T-helper 22 cell (primary cell): ENCODE measurements around the gene HSPA13.
"Not testable (repeated sequence)": the region's sequence is repeated elsewhere in the genome, so short reads cannot be mapped to it uniquely, and the experiment has no call there.

Experiments
- DNase-seq: peaks from one replicate; pipeline ENCODE4 v3.0.0-alpha.2; 2020; ENCODE audit warnings: low read depth

Gene HSPA13, protein sequence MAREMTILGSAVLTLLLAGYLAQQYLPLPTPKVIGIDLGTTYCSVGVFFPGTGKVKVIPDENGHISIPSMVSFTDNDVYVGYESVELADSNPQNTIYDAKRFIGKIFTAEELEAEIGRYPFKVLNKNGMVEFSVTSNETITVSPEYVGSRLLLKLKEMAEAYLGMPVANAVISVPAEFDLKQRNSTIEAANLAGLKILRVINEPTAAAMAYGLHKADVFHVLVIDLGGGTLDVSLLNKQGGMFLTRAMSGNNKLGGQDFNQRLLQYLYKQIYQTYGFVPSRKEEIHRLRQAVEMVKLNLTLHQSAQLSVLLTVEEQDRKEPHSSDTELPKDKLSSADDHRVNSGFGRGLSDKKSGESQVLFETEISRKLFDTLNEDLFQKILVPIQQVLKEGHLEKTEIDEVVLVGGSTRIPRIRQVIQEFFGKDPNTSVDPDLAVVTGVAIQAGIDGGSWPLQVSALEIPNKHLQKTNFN

DNA sequence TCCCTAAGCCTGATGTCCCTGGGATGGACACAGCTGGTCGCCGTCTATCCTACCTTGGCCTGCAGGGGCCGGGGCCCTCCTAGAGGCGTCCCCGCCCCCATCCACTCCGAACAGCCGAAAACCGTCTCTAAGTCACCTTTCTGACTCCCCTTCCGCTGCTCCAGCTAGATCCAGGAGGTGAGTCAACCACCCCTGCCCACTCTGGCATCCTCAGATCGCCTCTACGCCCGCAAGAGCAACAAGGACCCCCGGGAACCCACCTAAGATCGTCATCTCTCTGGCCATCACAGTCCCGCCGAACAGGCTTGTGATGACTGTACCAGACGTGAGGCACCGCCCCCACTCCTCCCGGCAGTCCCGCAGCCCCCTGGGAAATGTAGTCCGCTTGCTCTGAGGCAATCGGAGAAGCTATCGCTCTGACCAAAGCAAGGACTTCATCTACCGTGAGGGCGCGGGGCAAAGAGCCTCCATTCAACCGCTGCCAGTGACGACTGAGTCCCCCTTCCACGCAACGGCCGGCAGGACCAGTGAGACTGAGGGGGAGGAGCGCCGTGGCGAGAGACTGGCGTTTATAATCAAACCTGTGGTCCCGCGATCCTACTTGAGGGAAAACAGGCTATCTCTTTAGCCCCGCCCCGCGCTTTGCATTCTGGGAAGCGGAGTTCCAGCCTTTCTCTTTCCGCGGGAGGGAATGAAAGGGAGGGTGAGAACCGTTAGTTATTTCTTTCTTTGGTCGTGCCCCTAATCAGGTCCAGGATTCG is at the start of gene HSPA13:
Gene HSPA13 (minus strand): TSS at position 312 of the 761 bp plus-strand sequence. CDS start 27 bp downstream, at position 285.
- peak; percentile 99 for DNase-seq

DNA sequence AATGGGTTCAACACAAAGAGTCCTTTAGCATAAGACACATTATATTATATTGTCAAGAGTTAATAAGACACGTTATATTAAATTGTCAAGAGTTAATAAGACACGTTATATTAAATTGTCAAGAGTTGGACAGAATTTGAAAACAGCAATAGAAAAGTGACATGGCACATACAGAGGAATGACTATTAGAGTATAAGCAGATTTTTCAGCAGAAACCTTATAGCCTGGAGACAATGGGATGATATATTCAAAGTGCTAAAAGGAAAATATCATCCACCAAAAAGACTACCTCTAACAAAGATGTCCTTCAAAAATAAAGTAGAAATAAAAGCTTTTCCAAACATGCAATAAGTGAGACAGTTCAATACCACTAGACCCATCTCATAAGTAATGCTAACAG is 36.0 kb upstream of the HSPA13 start:
- DNase-seq = no peak

DNA sequence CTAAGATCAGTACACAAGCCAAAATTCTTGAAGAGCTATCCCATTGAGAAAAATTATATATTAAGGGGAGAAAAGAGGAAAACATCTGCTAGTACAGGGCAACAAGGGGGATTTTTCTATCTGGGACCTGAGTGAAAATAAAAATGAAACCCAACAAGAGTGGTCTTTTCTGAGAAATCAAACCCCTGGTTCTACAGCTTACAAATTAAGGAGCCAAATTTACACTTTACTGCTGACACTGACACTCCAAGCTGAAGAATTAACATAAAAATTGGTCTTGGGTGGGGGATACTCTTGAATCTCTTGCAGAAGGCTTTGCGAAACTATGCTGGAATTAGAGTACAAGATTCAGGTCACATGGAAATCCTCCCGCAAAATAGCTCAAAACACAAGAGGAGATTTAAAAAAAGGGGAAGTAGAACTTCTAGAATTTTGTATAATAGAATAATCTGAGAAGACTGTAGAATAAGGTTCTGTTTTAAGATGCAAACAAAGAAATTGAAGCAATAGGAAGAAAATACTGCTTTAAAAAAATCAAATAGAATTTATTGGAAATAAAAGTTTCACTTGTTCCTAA is 32.1 kb upstream of the HSPA13 start:
- DNase-seq = no peak

DNA sequence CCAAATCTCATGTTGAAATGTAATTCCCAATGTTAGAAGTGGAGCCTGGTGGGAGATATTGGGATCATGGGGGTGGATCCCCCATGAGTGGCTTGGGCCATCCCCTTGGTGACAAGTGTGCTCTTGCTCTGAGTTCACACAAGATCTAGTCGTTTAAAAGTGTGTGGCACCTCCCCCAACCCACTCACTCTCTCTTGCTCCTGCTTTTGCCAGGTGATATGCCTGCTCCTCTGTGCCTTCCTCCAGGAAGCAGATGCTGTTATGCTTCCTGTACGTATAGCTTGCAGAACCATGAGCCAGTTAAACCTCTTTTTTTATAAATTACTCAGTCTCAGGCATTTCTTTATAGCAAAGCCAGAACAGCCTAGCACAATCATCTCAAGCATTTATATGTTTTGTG is 23.0 kb upstream of the HSPA13 start:
- no peak for DNase-seq

DNA sequence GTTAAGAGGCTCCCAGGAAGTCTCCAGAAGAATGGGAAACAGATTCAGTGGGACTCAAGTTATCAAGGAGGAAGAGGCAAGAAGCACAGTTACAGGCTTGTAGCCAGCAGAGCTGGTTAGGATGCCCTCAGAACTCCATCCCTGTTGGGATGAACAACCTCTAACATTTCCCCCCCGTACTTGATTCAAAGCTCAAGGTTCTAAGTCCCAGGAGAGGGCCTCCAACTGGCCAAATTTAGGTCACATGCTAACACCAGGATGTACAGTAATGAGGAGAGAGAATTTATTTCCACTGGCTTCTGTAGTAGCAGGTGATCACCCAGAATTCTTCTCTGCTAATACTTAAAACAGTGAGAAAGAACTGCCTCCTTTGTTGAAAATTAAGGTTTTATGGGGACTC is 22.3 kb upstream of the HSPA13 start:
- DNase-seq = no peak

DNA sequence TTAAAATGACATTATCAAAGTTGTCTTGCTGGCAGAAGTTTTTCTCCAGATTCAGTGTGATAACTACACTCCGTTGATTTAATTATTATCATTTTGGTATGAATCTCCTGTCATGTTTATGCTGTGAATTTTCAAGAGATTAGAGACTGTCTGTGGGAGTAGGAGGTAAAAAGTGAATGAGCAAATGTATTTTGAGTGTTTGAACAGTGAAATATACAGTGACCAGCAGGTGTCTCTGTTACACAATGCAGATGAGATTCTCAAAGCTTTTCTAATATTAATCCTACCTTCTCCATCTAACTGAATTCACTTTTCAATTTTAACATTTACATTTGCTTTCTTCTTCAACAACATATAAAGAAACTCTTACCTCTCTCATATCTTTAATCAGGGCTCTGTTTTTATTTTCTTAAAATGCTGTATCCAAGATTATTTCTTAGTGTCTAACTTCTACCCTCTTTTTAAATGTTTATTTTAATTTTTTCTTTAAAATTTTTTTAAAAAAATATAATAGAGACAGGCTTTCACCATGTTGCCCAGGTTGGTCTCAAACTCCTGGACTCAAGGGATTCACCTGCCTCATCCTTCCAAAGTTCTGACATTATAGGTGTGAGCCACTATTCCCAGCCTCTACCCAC is 20.9 kb upstream of the HSPA13 start:
- DNase-seq = no peak

DNA sequence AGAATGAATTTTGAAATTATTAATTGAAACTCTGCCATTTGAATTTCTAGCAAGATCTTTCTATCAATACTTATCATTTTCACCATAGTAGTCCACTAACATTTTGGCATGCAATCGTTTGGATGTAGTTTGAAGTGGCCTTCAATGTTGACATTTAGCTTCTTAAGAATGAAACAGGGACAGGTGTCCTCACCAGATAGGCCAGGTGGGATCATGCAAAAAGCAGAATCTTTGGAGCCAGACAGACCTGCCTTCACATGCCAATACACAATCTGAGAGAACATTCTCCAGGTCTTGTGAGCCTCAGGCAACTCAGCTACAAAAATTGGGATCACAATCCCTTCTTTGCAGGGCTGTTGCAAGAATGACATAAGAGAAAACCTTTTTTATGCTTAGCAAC is 18.3 kb upstream of the HSPA13 start:
- no peak for DNase-seq

DNA sequence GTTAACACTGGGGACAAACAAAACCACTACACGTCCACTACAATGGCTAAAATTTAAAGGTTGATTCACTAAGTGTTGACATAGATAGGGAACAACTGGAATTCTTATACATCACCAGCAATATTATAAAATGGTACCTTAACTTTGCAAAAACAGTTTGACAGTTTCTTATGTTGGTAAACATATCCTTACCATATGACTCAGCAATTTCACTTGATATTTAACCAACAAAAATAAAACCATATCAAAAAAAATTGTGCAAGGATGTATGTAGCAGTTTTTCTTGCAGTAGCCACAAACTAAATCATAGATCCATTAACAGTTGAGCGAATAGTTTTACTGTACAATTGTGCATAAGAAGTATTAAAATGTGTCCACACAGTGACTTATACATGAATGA is 5.3 kb upstream of the HSPA13 start:
- no peak for DNase-seq

DNA sequence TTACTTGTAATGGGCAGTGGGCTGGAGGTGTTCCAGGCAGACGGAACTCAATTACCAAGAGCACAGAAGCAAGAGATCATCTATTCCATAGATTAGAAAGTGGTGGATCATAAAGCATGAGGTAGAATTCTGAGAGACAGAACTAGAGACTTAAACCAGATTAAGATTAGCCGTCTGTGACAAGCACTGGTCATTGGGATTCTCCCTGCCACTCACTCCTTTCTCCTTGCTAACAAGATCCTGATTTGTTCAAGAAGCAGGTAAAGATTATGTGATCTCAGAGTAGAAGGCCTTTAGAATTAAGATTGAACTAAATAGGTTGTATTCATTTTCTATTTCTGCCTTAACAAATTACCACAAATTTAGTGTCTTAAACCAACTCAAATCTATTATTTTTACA is 1.5 kb upstream of the HSPA13 start:
- no peak for DNase-seq

DNA sequence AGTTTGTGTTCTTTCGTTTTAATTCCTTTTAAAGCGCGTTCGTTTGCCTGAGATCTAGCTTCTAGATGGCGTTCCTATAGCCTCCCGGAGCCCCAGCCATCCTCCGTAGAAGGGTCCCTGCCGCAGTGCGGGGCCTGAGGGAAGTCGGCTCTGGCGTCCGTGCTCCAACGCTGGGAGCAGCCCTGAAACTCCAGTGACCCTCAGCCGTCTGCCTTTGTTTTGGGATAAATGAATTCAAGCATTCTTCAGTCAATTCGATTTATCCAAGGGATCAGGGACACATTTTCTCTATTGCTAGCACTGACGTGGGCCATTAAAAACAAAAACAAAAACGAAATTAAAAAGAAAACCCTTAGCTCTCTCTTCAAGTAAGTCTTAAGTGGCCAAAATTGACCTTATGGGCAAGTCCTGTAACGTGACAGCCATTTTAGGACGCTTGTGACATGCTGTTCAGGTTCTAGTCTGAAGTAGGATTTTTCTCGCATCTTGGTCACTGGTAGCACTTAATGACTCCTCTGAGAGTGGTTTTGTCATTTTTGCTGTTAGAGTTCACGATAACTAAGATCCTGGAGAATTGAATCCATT is 742 bp upstream of the HSPA13 start:
- no peak for DNase-seq

DNA sequence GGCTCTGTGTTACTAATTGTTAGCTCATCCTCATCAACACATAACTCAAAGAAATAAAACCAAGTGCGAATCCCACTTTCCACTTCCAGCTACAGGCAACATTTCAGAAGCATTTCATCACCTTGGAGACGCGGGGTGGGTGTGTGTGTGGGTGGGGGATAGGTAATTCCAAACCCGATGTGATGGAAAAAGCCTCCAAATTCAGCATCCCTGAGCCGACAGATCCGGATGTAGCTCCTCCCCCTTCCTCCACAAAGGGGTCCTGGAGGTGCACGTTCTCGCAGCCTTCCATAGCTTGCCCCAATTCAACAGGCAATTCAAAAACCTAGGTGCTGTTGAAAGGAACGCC is 486 bp downstream of the HSPA13 start:
- DNase-seq = no peak

DNA sequence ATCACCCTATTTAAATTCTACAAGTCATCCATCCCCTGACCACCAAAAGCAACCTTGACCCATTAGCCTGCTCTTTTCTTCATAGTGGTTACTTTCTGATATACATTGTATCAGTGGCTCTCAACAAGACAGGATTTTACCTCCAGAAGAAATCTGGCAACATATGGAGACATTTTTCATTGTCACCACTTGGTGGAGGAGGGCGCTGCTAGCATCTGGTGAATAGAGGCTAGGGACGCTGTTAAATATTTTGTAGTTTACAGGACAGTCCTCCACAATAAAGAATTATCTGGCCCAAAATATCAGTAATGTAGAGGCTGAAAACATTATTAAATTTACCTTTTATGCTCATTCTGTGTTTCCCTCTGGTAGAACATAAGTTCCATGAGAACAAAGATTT is 6.1 kb downstream of the HSPA13 start:
- no peak for DNase-seq

DNA sequence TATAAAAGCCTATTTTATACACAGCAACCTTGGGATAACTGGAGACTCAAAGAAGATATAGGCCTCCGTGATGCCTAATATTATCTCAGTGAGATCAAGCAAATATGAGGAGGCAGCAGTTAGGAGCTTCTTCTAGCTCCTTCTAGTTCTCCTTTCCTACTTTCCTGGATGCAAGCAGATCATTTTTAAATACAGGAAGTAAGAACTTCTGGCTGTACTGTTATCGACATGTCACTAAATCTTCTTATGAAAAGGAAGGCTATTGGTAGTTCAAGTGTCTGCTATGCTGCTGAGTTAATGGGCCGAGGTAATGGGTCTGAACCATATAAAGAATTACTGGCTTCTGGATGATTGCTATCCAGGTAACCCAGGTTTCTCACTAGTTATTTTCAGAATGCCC is 15.9 kb downstream of the HSPA13 start:
- DNase-seq = no peak

DNA sequence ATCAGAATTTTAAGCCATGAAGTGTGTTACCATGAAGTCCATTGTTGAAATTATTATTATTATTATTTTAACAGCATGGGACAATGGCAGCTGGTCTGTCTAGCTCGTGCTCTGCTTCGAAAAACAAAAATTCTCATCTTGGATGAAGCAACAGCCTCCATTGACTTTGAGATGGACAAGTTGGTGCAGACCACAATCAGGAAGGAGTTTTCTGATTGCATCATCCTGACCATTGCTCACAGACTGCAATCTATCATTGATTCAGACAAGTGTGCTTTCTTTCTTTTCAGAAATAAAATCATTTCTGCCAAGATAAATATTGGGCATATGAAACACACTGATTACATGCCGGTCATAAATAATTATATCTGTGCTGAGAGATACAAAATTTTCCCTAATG is 21.0 kb downstream of the HSPA13 start:
- DNase-seq = no peak

DNA sequence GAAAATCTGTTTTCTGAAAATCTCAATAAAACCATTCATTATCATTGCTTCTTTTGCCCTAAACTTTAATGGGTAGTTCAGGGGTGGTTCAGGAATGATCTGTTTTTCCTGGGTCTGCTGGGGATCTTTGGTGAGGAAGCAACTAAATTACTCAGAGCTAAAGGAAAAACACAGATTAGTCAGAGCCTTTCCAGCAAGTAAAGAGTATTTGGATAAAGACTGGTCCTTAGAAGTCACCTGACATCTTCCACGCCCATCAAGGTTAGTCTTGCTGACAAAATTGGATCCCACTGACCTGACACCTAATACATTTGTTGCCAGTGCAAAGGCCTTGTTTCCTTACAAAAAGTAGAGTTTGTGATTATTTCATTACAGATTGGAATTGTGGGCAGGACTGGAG is 24.2 kb downstream of the HSPA13 start:
- DNase-seq = no peak

DNA sequence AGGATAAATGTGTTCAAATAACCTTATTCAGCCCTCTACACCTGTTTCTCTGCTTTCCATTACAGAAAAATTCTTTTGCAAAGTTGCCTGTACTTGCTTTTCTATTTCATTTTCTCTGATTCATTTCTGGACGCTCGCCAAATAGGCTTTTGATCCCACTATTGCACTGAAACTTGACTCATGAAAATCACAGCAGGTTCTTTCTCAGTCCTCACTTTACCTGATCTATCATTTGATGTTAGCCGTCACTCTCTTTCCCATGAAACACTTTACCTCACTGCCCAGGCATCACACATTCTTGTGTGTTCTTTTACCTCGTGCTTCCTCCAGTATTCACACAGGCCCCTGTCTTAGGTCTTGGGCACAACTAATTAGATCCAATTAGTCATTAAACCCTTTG is 26.2 kb downstream of the HSPA13 start:
- DNase-seq = no peak

DNA sequence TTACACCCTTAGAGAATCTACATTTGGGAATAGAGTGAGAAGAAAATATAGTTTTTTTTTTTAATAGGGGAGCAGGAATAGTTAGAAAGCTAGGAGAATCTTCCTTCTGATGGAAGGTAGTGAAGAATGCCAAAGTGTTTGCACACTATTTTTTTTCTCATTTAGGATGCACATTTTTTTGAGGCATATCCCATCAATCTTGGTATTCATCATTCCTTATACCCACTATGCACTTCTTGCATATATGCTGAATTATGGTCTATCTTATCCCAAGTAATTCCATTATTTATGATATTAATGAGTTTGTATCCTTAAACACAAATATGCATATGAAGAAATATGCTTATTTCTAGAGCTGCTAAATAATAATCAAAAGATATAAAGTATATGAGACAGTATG is 28.4 kb downstream of the HSPA13 start:
- DNase-seq = no peak

DNA sequence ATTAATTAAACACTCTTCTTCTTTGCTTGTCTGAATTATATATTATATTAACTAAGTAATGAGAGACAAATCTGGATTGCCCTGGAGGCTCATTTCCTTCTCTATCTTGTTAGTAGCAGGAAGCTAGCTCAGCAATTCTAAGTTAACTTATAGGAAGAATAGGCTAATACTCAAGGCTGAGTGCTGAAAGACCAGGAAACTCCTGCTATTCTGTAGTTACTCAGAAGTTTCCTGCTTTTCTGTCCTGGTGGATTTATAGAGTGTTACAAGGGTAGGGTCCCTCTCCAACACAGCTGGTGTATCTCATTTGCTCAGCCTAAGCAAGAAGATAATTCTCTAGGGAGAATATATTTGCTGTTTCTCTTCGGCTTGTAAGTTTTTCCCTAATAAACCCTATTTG is 29.2 kb downstream of the HSPA13 start:
- no peak for DNase-seq

DNA sequence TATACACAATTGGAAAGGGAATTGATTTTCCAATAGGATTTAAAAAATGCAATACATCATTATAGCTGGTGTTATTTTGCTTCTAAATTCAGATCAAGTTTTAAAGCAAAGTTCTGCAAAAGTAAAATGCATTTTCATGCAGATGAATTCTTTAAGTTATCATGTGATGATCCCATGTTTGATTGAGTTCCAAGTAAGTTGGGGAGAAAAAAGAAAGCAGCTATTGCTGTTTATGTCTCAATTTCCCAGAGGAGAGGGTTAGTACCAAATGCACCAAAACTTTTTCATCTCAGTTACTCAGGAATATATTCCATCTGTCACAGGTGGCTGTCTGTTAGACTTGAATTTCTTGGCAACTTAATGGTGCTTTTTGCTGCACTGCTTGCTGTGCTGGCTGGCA is 29.7 kb downstream of the HSPA13 start:
- no peak for DNase-seq

DNA sequence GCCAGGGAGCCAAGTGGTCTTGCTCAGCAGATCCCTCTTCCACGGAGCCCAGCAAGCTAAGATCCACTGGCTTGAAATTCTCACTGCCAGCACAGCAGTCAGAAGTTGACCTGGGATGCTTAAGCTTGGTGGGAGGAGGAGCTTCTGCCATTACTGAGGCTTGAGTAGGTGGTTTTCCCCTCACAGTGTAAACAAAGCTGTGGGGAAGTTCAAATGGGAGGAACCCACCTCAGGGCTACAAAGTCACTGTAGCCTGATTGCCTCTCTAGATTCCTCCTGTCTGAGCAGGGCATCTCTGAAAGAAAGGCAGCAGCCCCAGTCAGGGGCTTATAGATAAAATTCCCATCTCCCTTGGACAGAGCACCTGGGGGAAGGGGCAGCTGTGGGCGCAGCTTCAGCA is 55.6 kb downstream of the HSPA13 start:
- DNase-seq = not testable (repeated sequence)

DNA sequence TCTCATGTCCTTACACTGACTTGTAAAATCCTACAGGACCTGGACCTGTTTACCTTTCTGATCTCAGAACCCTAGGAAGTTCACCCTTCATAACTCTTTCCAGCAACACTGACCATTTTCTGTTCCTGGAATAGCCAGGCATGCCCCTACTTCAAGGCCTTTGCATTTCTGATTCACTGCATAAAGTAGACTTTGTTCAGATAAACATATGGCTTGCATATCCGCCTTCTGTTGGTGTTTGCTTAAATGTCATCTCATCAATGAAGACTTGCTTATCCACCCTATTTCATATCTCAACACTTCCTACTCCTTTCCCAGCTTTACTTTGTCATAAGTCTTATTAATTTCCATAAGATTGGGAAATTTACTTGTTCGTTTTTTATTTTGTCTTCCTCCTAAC is 57.4 kb downstream of the HSPA13 start:
- DNase-seq = no peak
